Measurements from ENCODE around the gene ADARB2.

- TF ChIP-seq, protein P1, sequence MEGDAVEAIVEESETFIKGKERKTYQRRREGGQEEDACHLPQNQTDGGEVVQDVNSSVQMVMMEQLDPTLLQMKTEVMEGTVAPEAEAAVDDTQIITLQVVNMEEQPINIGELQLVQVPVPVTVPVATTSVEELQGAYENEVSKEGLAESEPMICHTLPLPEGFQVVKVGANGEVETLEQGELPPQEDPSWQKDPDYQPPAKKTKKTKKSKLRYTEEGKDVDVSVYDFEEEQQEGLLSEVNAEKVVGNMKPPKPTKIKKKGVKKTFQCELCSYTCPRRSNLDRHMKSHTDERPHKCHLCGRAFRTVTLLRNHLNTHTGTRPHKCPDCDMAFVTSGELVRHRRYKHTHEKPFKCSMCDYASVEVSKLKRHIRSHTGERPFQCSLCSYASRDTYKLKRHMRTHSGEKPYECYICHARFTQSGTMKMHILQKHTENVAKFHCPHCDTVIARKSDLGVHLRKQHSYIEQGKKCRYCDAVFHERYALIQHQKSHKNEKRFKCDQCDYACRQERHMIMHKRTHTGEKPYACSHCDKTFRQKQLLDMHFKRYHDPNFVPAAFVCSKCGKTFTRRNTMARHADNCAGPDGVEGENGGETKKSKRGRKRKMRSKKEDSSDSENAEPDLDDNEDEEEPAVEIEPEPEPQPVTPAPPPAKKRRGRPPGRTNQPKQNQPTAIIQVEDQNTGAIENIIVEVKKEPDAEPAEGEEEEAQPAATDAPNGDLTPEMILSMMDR (IDR thresholded peaks at IDR 0.05), result no peak
- no peak for TF ChIP-seq ZFX (IDR thresholded peaks at IDR 0.05; ENCODE audit: borderline replicate concordance)
Observed at GRCh38 chr10:1228467-1228975, 508.8 kb downstream of the ADARB2 start.
